WTC11 (cell line): ENCODE measurements around the gene ZNF710.

Source experiments
- CTCF ChIP-seq: fragments of 200-600 bp; IDR thresholded peaks from 2 replicates; pipeline ENCODE4 v1.8.0; 2022; ENCODE audit warnings: antibody characterized with exemption
- ELF4 ChIP-seq: sonication (generic); formaldehyde crosslinking; IDR thresholded peaks from 2 replicates; pipeline ENCODE4 v1.8.1; 2022; ENCODE audit warnings: low read depth, mild to moderate bottlenecking, moderate library complexity, missing genetic modification reagents
- FOXK1 ChIP-seq: sonication (generic); formaldehyde crosslinking; IDR thresholded peaks from 2 replicates; pipeline ENCODE4 v1.8.0; 2022; ENCODE audit warnings: mild to moderate bottlenecking, moderate library complexity, missing genetic modification reagents
- GRHL2 ChIP-seq: fragments of 250-450 bp; sonication (Bioruptor Pico); IDR thresholded peaks from 2 replicates; pipeline ENCODE4 v1.8.0; 2022; ENCODE audit warnings: mild to moderate bottlenecking, moderate library complexity; ENCODE audit not compliant: insufficient replicate concordance, severe bottlenecking
- MAX ChIP-seq: sonication (generic); formaldehyde crosslinking; IDR thresholded peaks from 2 replicates; pipeline ENCODE4 v1.8.0; 2022; ENCODE audit warnings: mild to moderate bottlenecking, missing genetic modification reagents
- SP1 ChIP-seq: sonication (generic); formaldehyde crosslinking; conservative IDR thresholded peaks from 2 replicates; pipeline ENCODE4 v1.8.1; 2022; ENCODE audit warnings: missing genetic modification reagents
- STAT6 ChIP-seq: sonication (generic); formaldehyde crosslinking; conservative IDR thresholded peaks from 2 replicates; pipeline ENCODE4 v1.8.1; 2023; ENCODE audit warnings: mild to moderate bottlenecking, low read depth, missing genetic modification reagents, moderate library complexity
- TF ChIP-seq, protein P1 (sequence below): sonication (generic); formaldehyde crosslinking; IDR thresholded peaks from 2 replicates; pipeline ENCODE4 v1.8.0; 2022; ENCODE audit warnings: mild to moderate bottlenecking, missing genetic modification reagents
- TF ChIP-seq, protein P2 (sequence below): sonication (generic); formaldehyde crosslinking; IDR thresholded peaks from 2 replicates; pipeline ENCODE4 v1.8.0; 2023; ENCODE audit warnings: missing genetic modification reagents, mild to moderate bottlenecking, borderline replicate concordance
- TF ChIP-seq, protein P3 (sequence below): sonication (generic); formaldehyde crosslinking; IDR thresholded peaks from 2 replicates; pipeline ENCODE4 v1.8.1; 2023; ENCODE audit warnings: mild to moderate bottlenecking, moderate library complexity, missing genetic modification reagents

- TF ChIP-seq CTCF (no peak), STAT6 (CRISPR knock-in tag) (no peak), MAX (no peak), SP1 (no peak), FOXK1 (CRISPR knock-in tag) (no peak), ELF4 (CRISPR knock-in tag) (no peak), GRHL2 (CRISPR knock-in tag) (no peak)
- TF ChIP-seq, protein P1, sequence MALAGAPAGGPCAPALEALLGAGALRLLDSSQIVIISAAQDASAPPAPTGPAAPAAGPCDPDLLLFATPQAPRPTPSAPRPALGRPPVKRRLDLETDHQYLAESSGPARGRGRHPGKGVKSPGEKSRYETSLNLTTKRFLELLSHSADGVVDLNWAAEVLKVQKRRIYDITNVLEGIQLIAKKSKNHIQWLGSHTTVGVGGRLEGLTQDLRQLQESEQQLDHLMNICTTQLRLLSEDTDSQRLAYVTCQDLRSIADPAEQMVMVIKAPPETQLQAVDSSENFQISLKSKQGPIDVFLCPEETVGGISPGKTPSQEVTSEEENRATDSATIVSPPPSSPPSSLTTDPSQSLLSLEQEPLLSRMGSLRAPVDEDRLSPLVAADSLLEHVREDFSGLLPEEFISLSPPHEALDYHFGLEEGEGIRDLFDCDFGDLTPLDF (CRISPR knock-in tag) = no peak
- TF ChIP-seq, protein P2, sequence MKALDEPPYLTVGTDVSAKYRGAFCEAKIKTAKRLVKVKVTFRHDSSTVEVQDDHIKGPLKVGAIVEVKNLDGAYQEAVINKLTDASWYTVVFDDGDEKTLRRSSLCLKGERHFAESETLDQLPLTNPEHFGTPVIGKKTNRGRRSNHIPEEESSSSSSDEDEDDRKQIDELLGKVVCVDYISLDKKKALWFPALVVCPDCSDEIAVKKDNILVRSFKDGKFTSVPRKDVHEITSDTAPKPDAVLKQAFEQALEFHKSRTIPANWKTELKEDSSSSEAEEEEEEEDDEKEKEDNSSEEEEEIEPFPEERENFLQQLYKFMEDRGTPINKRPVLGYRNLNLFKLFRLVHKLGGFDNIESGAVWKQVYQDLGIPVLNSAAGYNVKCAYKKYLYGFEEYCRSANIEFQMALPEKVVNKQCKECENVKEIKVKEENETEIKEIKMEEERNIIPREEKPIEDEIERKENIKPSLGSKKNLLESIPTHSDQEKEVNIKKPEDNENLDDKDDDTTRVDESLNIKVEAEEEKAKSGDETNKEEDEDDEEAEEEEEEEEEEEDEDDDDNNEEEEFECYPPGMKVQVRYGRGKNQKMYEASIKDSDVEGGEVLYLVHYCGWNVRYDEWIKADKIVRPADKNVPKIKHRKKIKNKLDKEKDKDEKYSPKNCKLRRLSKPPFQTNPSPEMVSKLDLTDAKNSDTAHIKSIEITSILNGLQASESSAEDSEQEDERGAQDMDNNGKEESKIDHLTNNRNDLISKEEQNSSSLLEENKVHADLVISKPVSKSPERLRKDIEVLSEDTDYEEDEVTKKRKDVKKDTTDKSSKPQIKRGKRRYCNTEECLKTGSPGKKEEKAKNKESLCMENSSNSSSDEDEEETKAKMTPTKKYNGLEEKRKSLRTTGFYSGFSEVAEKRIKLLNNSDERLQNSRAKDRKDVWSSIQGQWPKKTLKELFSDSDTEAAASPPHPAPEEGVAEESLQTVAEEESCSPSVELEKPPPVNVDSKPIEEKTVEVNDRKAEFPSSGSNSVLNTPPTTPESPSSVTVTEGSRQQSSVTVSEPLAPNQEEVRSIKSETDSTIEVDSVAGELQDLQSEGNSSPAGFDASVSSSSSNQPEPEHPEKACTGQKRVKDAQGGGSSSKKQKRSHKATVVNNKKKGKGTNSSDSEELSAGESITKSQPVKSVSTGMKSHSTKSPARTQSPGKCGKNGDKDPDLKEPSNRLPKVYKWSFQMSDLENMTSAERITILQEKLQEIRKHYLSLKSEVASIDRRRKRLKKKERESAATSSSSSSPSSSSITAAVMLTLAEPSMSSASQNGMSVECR (CRISPR knock-in tag) = no peak
- TF ChIP-seq, protein P3, sequence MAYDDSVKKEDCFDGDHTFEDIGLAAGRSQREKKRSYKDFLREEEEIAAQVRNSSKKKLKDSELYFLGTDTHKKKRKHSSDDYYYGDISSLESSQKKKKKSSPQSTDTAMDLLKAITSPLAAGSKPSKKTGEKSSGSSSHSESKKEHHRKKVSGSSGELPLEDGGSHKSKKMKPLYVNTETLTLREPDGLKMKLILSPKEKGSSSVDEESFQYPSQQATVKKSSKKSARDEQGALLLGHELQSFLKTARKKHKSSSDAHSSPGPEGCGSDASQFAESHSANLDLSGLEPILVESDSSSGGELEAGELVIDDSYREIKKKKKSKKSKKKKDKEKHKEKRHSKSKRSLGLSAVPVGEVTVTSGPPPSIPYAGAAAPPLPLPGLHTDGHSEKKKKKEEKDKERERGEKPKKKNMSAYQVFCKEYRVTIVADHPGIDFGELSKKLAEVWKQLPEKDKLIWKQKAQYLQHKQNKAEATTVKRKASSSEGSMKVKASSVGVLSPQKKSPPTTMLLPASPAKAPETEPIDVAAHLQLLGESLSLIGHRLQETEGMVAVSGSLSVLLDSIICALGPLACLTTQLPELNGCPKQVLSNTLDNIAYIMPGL = no peak
These were observed 5.3 kb downstream of the ZNF710 start for GRCh38 chr15:90006217-90007075.
